CD4-positive, alpha-beta T cell (primary cell): ENCODE data around the gene CACNA1B. TPM values are rescaled to one million over a fixed set of nuclear protein-coding genes. Genes with fewer than 3 reads are reported as not detected.

Source experiments
- ATAC-seq: fragments of 200-7000 bp; cut with Tn5 transposase; one replicate; pipeline ENCODE4 v1.10.0; 2022; ENCODE audit warnings: mild to moderate bottlenecking; ENCODE audit not compliant: poor library complexity
- CTCF ChIA-PET: fragments of 350-600 bp; sonication (Branson Sonifier 250); formaldehyde crosslinking; loops from one replicate; lab custom pipeline; 2021; ENCODE audit warnings: antibody characterized with exemption, inconsistent platforms; lab: Charles Lee
- POLR2A ChIA-PET: fragments of 350-600 bp; sonication (Branson Sonifier 250); formaldehyde crosslinking; loops from one replicate; lab custom pipeline; 2021; ENCODE audit warnings: antibody characterized with exemption, inconsistent platforms; lab: Charles Lee
- DNase-seq, 14 experiments: peaks; one replicate each; pipeline ENCODE4 v3.0.0-alpha.2; 2013 to 2020; ENCODE audit warnings: mixed read lengths in 2 of 14
- H3K27ac ChIP-seq, 2 donors: one replicate each; pipeline versions ENCODE4 v1.5.1 to v1.7.0; 2013; ENCODE audit warnings: low read length in 2 of 2, low read depth in 1 of 2, mild to moderate bottlenecking in 1 of 2
- H3K27me3 ChIP-seq, 2 experiments: 1 replicate in 1 of 2; 2 replicates in 1 of 2; pipeline versions ENCODE4 v1.6.1 to v1.7.0; 2013; ENCODE audit warnings: low read length in 2 of 2, control low read depth in 1 of 2, mild to moderate bottlenecking in 1 of 2, moderate library complexity in 1 of 2; ENCODE audit not compliant: insufficient read depth in 2 of 2, control insufficient read depth in 1 of 2
- H3K36me3 ChIP-seq: one replicate; pipeline ENCODE4 v1.6.1; 2013; ENCODE audit warnings: low read length, control low read depth; ENCODE audit not compliant: insufficient read depth
- H3K4me1 ChIP-seq: one replicate; pipeline ENCODE4 v1.6.1; 2013; ENCODE audit warnings: low read length, control low read depth; ENCODE audit not compliant: insufficient read depth
- H3K4me3 ChIP-seq: one replicate; pipeline ENCODE4 v1.5.1; 2013; ENCODE audit warnings: mild to moderate bottlenecking, low read length, moderate library complexity
- H3K9me3 ChIP-seq, 2 experiments: 1 replicate in 1 of 2; 2 replicates in 1 of 2; pipeline versions ENCODE4 v1.6.1 to v1.7.0; 2013; ENCODE audit warnings: low read length in 2 of 2, mild to moderate bottlenecking in 2 of 2, control low read depth in 1 of 2, moderate library complexity in 1 of 2; ENCODE audit not compliant: control insufficient read depth in 1 of 2, insufficient read depth in 1 of 2
- H3K27ac Mint-ChIP-seq: one replicate; pipeline ENCODE4 v1.8.0; 2020; ENCODE audit warnings: mixed read lengths
- H3K27me3 Mint-ChIP-seq: one replicate; pipeline ENCODE4 v1.8.0; 2021; ENCODE audit warnings: mixed read lengths
- H3K36me3 Mint-ChIP-seq: one replicate; pipeline ENCODE4 v1.8.0; 2021; ENCODE audit warnings: low read depth, mixed read lengths
- H3K4me1 Mint-ChIP-seq: one replicate; pipeline ENCODE4 v1.8.0; 2021; ENCODE audit warnings: low read depth, mixed read lengths
- H3K4me3 Mint-ChIP-seq: one replicate; pipeline ENCODE4 v1.8.0; 2020; ENCODE audit warnings: mild to moderate bottlenecking, mixed read lengths
- H3K9me3 Mint-ChIP-seq: one replicate; pipeline ENCODE4 v1.8.0; 2020; ENCODE audit warnings: mixed read lengths
- CTCF ChIP-seq: fragments of 200-600 bp; IDR thresholded peaks from one replicate; pipeline ENCODE4 v1.8.0; 2022; ENCODE audit warnings: antibody characterized with exemption, mild to moderate bottlenecking
- intact Hi-C, 2 experiments: fragments of 100-400 bp; cut with DNase I in 1 of 2; cut with micrococcal nuclease in 1 of 2; formaldehyde crosslinking; loops; one replicate each; pipeline versions ENCODE4 v1.15.1 to v1.9.0; 2023 to 2025; cut with DNase I, micrococcal nuclease
- total RNA-seq, 174 experiments: library from RNA in 2 of 174; stranded (reverse) in 2 of 174; gene quantifications; one replicate each; pipeline ENCODE4 v1.2.3 and lab custom pipeline; 2021 to 2026

CACNA1B gene
- total RNA-seq, 2 experiments from 2014 or later, result not detected

DNA sequence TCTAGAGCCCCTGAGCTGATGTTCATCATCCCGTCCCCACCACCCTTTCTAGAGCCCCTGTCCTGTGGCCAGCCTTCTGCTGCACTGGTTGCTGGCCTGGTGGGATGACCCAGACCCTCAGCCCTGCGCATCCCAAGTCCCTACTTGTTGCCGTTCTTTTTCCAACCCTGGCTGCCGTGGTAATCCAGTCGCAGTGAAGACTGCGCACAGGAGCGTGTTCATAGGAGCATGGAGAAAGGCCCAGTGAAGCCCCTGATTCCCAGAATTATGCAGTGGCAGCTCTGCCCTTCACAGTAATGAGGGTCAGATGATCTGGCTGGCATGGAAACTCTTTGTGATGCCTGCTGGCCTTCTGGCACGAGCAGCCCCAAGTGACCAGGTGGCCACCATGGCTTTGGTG is 183.3 kb downstream of the CACNA1B start:
- intact Hi-C loops, result no loop called here
- H3K4me1 Mint-ChIP-seq, result no peaks in the 10 kb centered on the region

GRCh38 chr9:138061631-138062030 is 184.0 kb downstream of the CACNA1B start:
- ATAC-seq, result no peak
- Mint-ChIP-seq H3K27me3 (peaks cover 9% of the 10 kb centered on the region), H3K4me3 (no peak overlapping the region), H3K36me3 (no peaks in the 10 kb centered on the region), H3K9me3 (no peaks in the 10 kb centered on the region), H3K4me1 (no peaks in the 10 kb centered on the region), H3K27ac (no peak overlapping the region)
- Histone ChIP-seq H3K27me3 (peaks cover 0 to 4% of the 10 kb centered on the region in 2 experiments), H3K27ac (no peak overlapping the region), H3K36me3 (no peaks in the 10 kb centered on the region), H3K4me1 (no peaks in the 10 kb centered on the region), H3K4me3 (no peak overlapping the region), H3K9me3 (no peaks in the 10 kb centered on the region)
- POLR2A ChIA-PET, result no interaction called here
- intact Hi-C loops, result no loop called here
- CTCF ChIA-PET, result no interaction called here
- no peak for TF ChIP-seq CTCF
- DNase-seq, result no peak

More for the DNA sequence above, 183.3 kb downstream of the CACNA1B start:
- H3K9me3 Mint-ChIP-seq, result no peaks in the 10 kb centered on the region
- no peaks in the 10 kb centered on the region for H3K36me3 Mint-ChIP-seq
- Histone ChIP-seq H3K36me3 (no peaks in the 10 kb centered on the region), H3K4me1 (no peaks in the 10 kb centered on the region), H3K4me3 (no peak overlapping the region), H3K27me3 (peaks cover 0 to 4% of the 10 kb centered on the region in 2 experiments), H3K27ac (no peak overlapping the region), H3K9me3 (no peaks in the 10 kb centered on the region)
- no peak overlapping the region for H3K4me3 Mint-ChIP-seq
- H3K27ac Mint-ChIP-seq, result no peak overlapping the region
- CTCF ChIA-PET, result no interaction called here
- no peak for DNase-seq
- no peak for TF ChIP-seq CTCF
- H3K27me3 Mint-ChIP-seq, result peaks cover 9% of the 10 kb centered on the region
- ATAC-seq, result no peak
- POLR2A ChIA-PET, result no interaction called here

- no peak for ATAC-seq
These were observed 184.6 kb downstream of the CACNA1B start for GRCh38 chr9:138062196-138062595.

More at GRCh38 chr9:138062196-138062595, 184.6 kb downstream of the CACNA1B start:
- no peaks in the 10 kb centered on the region for H3K4me1 Mint-ChIP-seq
- H3K36me3 Mint-ChIP-seq, result no peaks in the 10 kb centered on the region
- Histone ChIP-seq H3K27me3 (peaks cover 0 to 4% of the 10 kb centered on the region in 2 experiments), H3K9me3 (no peaks in the 10 kb centered on the region), H3K4me3 (no peak overlapping the region), H3K27ac (no peak overlapping the region), H3K4me1 (no peaks in the 10 kb centered on the region), H3K36me3 (no peaks in the 10 kb centered on the region)
- H3K9me3 Mint-ChIP-seq, result no peaks in the 10 kb centered on the region
- peaks cover 9% of the 10 kb centered on the region for H3K27me3 Mint-ChIP-seq
- ChIA-PET POLR2A (no interaction called here), CTCF (no interaction called here)
- no peak overlapping the region for H3K4me3 Mint-ChIP-seq
- H3K27ac Mint-ChIP-seq, result no peak overlapping the region
- DNase-seq, result no peak
- no peak for TF ChIP-seq CTCF
- intact Hi-C loops, result no loop called here
